Measurements from ENCODE around the gene TNFAIP8. TPM values are rescaled to one million over a fixed set of nuclear protein-coding genes. Genes with fewer than 3 reads are reported as not detected.

TNFAIP8 gene
- total and polyA plus RNA-seq, 2 of the 13 experiments (the other 11 are each of a cell fraction or from before 2014, with no cell fraction given) = 6.4 to 11.2 TPM

DNA sequence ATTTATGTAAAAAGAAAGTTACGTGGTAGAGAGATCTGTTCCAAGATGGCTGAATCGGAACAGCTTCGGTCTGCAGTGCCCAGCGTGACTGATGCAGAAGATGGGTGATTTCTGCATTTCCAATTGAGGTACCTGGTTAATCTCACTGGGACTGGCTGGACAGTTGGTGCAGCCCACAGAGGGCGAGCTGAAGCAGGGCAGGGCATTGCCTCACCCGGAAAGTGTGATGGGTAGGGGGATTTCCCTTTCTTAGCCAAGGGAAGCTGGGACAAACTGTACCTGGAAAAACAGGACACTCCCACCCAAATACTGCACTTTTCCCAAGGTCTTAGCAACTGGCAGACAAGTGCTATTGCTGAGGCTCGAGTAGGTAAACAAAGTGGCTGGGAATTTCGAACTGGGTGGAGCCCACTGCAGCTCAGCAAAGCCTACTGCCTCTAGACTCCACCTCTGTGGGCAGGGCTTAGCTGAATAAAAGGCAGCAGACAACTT, 83.4 kb downstream of the TNFAIP8 start (continued):
- TF ChIP-seq, protein P1, sequence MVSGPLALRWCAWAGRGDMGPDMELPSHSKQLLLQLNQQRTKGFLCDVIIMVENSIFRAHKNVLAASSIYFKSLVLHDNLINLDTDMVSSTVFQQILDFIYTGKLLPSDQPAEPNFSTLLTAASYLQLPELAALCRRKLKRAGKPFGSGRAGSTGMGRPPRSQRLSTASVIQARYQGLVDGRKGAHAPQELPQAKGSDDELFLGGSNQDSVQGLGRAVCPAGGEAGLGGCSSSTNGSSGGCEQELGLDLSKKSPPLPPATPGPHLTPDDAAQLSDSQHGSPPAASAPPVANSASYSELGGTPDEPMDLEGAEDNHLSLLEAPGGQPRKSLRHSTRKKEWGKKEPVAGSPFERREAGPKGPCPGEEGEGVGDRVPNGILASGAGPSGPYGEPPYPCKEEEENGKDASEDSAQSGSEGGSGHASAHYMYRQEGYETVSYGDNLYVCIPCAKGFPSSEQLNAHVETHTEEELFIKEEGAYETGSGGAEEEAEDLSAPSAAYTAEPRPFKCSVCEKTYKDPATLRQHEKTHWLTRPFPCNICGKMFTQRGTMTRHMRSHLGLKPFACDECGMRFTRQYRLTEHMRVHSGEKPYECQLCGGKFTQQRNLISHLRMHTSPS (CRISPR knock-in tag; IDR thresholded peaks at IDR 0.05; ENCODE audit: low read depth) = peak; percentile 42; the same call in 1 of the 2 replicates
- TF ChIP-seq REL (CRISPR knock-in tag; conservative IDR thresholded peaks at IDR 0.05) (no peak), TGIF2 (CRISPR knock-in tag; IDR thresholded peaks at IDR 0.05) (no peak), ZNF598 (CRISPR knock-in tag; IDR thresholded peaks at IDR 0.05; ENCODE audit: borderline replicate concordance) (peak; percentile 27; the same call in 1 of the 2 replicates), ZNF362 (CRISPR knock-in tag; IDR thresholded peaks at IDR 0.05; ENCODE audit: borderline replicate concordance) (no peak), ZNF501 (CRISPR knock-in tag; IDR thresholded peaks at IDR 0.05) (peak; percentile 63), ZNF580 (CRISPR knock-in tag; IDR thresholded peaks at IDR 0.05; ENCODE audit: borderline replicate concordance, low read depth) (no peak), ZNF329 (CRISPR knock-in tag; IDR thresholded peaks at IDR 0.05; ENCODE audit: low read depth) (no peak), ZNF552 (CRISPR knock-in tag; IDR thresholded peaks at IDR 0.05; ENCODE audit: borderline replicate concordance) (peak; percentile 35; the same call in 1 of the 2 replicates), MXD4 (CRISPR knock-in tag; IDR thresholded peaks at IDR 0.05) (no peak), MEIS1 (CRISPR knock-in tag; IDR thresholded peaks at IDR 0.05; ENCODE audit: borderline replicate concordance) (no peak), MED1 (CRISPR knock-in tag; IDR thresholded peaks at IDR 0.05) (peak; percentile 26; the same call in 1 of the 2 replicates), SAP130 (CRISPR knock-in tag; IDR thresholded peaks at IDR 0.05; ENCODE audit: low read depth) (0 out of 2 replicates have a peak, but pooled peaks have one; percentile 19), ZNF607 (CRISPR knock-in tag; IDR thresholded peaks at IDR 0.05; ENCODE audit: borderline replicate concordance) (peak; percentile 46; the same call in 1 of the 2 replicates)
- TF ChIP-seq, protein P2, sequence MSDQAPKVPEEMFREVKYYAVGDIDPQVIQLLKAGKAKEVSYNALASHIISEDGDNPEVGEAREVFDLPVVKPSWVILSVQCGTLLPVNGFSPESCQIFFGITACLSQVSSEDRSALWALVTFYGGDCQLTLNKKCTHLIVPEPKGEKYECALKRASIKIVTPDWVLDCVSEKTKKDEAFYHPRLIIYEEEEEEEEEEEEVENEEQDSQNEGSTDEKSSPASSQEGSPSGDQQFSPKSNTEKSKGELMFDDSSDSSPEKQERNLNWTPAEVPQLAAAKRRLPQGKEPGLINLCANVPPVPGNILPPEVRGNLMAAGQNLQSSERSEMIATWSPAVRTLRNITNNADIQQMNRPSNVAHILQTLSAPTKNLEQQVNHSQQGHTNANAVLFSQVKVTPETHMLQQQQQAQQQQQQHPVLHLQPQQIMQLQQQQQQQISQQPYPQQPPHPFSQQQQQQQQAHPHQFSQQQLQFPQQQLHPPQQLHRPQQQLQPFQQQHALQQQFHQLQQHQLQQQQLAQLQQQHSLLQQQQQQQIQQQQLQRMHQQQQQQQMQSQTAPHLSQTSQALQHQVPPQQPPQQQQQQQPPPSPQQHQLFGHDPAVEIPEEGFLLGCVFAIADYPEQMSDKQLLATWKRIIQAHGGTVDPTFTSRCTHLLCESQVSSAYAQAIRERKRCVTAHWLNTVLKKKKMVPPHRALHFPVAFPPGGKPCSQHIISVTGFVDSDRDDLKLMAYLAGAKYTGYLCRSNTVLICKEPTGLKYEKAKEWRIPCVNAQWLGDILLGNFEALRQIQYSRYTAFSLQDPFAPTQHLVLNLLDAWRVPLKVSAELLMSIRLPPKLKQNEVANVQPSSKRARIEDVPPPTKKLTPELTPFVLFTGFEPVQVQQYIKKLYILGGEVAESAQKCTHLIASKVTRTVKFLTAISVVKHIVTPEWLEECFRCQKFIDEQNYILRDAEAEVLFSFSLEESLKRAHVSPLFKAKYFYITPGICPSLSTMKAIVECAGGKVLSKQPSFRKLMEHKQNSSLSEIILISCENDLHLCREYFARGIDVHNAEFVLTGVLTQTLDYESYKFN (CRISPR knock-in tag; conservative IDR thresholded peaks at IDR 0.05) = 0 out of 2 replicates have a peak, but pooled peaks have one; percentile 13
- TF ChIP-seq, protein P3, sequence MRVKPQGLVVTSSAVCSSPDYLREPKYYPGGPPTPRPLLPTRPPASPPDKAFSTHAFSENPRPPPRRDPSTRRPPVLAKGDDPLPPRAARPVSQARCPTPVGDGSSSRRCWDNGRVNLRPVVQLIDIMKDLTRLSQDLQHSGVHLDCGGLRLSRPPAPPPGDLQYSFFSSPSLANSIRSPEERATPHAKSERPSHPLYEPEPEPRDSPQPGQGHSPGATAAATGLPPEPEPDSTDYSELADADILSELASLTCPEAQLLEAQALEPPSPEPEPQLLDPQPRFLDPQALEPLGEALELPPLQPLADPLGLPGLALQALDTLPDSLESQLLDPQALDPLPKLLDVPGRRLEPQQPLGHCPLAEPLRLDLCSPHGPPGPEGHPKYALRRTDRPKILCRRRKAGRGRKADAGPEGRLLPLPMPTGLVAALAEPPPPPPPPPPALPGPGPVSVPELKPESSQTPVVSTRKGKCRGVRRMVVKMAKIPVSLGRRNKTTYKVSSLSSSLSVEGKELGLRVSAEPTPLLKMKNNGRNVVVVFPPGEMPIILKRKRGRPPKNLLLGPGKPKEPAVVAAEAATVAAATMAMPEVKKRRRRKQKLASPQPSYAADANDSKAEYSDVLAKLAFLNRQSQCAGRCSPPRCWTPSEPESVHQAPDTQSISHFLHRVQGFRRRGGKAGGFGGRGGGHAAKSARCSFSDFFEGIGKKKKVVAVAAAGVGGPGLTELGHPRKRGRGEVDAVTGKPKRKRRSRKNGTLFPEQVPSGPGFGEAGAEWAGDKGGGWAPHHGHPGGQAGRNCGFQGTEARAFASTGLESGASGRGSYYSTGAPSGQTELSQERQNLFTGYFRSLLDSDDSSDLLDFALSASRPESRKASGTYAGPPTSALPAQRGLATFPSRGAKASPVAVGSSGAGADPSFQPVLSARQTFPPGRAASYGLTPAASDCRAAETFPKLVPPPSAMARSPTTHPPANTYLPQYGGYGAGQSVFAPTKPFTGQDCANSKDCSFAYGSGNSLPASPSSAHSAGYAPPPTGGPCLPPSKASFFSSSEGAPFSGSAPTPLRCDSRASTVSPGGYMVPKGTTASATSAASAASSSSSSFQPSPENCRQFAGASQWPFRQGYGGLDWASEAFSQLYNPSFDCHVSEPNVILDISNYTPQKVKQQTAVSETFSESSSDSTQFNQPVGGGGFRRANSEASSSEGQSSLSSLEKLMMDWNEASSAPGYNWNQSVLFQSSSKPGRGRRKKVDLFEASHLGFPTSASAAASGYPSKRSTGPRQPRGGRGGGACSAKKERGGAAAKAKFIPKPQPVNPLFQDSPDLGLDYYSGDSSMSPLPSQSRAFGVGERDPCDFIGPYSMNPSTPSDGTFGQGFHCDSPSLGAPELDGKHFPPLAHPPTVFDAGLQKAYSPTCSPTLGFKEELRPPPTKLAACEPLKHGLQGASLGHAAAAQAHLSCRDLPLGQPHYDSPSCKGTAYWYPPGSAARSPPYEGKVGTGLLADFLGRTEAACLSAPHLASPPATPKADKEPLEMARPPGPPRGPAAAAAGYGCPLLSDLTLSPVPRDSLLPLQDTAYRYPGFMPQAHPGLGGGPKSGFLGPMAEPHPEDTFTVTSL (CRISPR knock-in tag; IDR thresholded peaks at IDR 0.05; ENCODE audit: borderline replicate concordance) = peak; percentile 58; the same call in 1 of the 2 replicates

All from HepG2 (cell line).